Measurements from ENCODE around the gene TNFRSF19.

Gene TNFRSF19

DNA sequence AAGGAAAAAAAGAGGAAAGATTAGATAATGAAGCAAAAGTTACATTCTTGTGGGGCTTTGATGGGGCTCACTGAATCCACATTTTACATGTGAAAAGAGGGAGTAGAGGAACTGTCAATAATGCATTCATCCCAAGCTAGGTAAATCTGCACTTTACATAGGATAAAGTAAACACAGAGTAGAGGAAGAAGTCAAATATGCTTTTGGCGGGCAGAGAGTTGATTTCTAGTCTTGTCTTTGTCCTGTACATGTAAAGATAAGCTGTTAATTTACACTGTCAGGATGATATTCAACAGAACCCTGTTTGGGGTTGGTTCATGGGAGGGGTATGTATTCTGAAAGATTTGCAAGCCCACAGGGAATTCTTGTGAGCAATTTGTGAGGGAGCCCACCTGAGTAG is 18.0 kb upstream of the TNFRSF19 start:
- TF ChIP-seq MYC (IDR thresholded peaks at IDR 0.05; ENCODE audit: low read depth, low read length) (no peak), POLR2A (IDR thresholded peaks at IDR 0.05; ENCODE audit: extremely low read depth, insufficient read length) (no peak)
- TF ChIP-seq, protein P1, sequence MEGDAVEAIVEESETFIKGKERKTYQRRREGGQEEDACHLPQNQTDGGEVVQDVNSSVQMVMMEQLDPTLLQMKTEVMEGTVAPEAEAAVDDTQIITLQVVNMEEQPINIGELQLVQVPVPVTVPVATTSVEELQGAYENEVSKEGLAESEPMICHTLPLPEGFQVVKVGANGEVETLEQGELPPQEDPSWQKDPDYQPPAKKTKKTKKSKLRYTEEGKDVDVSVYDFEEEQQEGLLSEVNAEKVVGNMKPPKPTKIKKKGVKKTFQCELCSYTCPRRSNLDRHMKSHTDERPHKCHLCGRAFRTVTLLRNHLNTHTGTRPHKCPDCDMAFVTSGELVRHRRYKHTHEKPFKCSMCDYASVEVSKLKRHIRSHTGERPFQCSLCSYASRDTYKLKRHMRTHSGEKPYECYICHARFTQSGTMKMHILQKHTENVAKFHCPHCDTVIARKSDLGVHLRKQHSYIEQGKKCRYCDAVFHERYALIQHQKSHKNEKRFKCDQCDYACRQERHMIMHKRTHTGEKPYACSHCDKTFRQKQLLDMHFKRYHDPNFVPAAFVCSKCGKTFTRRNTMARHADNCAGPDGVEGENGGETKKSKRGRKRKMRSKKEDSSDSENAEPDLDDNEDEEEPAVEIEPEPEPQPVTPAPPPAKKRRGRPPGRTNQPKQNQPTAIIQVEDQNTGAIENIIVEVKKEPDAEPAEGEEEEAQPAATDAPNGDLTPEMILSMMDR (IDR thresholded peaks at IDR 0.05; ENCODE audit: low read depth, low read length), result no peak
- TF ChIP-seq, protein P2, sequence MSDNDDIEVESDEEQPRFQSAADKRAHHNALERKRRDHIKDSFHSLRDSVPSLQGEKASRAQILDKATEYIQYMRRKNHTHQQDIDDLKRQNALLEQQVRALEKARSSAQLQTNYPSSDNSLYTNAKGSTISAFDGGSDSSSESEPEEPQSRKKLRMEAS (IDR thresholded peaks at IDR 0.05; ENCODE audit: low read depth, low read length), result no peak
- no peak overlapping the region for H3K4me3 ChIP-seq (ENCODE audit: low read depth, low read length)
- no peak for DNase-seq (ENCODE audit: low read depth)

DNA sequence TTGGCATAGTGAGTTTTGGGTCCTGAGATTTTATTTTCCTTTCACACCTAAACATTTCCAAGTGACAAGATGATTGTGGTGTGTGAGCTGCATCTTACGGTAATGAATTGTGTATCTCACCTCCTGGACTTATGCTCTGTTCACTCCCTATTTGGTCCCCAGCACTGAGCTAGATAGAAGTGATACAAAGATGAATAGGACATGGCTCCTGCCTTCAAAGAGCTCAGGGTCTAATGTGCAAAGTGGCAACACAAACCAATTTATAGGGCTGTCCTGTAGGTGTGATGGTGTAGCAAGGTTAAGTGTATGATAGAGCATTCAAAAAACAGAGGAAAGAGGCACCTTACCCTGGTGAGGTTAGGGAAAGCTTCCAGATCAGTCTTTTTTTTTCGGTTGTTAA is 17.6 kb upstream of the TNFRSF19 start:
- TF ChIP-seq MYC (IDR thresholded peaks at IDR 0.05; ENCODE audit: low read depth, low read length), result no peak
- TF ChIP-seq, protein P1 (IDR thresholded peaks at IDR 0.05; ENCODE audit: low read depth, low read length), result no peak
- no peak overlapping the region for H3K4me3 ChIP-seq (ENCODE audit: low read depth, low read length)
- DNase-seq (ENCODE audit: low read depth), result no peak

DNA sequence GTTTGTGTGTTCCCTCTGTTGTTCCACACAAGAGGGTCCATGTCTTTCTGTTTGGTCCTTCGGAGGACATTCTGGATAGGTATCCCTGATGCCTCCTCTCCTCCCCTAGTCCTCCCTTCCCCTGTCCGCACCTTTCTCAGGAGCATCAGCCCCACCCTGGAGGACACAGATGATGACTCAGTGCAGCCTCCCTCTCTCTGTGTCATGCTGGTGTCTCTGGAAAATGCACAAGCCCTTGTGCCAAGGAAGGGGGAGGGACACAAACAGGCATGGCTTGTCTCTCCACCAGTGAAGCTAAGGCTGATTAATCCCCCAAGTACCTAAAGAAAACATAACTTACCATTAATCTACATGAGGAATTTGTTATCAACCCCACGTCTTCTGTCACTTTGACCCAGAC is 16.2 kb upstream of the TNFRSF19 start:
- no peak overlapping the region for H3K4me3 ChIP-seq (ENCODE audit: low read depth, low read length)
- TF ChIP-seq POLR2A (IDR thresholded peaks at IDR 0.05; ENCODE audit: extremely low read depth, insufficient read length) (no peak), MYC (IDR thresholded peaks at IDR 0.05; ENCODE audit: low read depth, low read length) (no peak)
- TF ChIP-seq, protein P1 (IDR thresholded peaks at IDR 0.05; ENCODE audit: low read depth, low read length), result no peak
- TF ChIP-seq, protein P2 (IDR thresholded peaks at IDR 0.05; ENCODE audit: low read depth, low read length), result no peak
- DNase-seq (ENCODE audit: low read depth), result no peak

DNA sequence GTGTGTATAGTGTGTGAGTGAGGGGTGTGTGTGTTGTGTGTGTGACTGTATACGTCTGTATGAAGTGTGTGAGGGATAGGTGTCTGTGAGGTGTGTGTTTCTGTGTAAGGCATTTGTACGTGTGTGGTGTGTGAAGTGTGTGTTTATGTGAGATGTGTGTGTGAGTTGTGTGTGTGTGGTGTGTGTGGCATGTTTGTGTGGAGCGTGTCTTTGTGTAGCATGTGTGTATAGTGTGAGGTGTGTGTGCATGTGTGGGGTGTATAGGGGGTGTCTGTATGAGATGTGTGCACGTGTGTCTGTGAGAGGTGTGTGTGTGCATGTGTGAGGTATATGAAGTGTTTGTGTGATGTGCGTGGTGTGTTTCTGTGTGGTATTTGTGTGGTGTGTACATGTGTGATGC is 13.2 kb upstream of the TNFRSF19 start:
- TF ChIP-seq, protein P1 (IDR thresholded peaks at IDR 0.05; ENCODE audit: low read depth, low read length), result no peak
- TF ChIP-seq MYC (IDR thresholded peaks at IDR 0.05; ENCODE audit: low read depth, low read length), result no peak
- no peak for TF ChIP-seq POLR2A (IDR thresholded peaks at IDR 0.05; ENCODE audit: extremely low read depth, insufficient read length)
- TF ChIP-seq, protein P2 (IDR thresholded peaks at IDR 0.05; ENCODE audit: low read depth, low read length), result no peak
- no peak for DNase-seq (ENCODE audit: low read depth)
- no peak overlapping the region for H3K4me3 ChIP-seq (ENCODE audit: low read depth, low read length)

DNA sequence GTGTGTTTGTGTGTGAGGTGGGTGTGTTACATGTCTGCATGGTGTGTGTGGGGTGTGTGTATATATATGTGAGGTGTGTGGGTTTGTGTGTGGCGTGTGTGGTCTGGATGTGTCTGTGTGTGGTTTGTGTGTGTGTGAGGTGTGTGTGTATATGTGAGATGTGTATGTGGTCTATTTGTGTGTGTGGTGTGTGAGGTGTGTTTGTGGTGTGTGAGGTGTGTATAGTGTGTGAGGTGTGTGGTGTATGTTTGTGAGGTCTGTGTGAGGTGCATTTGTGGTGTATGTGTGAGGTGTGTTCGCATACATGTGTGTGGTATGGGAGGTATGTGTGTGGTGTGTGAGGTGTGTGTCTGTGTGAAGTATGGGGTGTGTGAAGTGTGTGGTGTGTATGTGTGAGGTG is 12.5 kb upstream of the TNFRSF19 start:
- no peak for DNase-seq (ENCODE audit: low read depth)
- TF ChIP-seq POLR2A (IDR thresholded peaks at IDR 0.05; ENCODE audit: extremely low read depth, insufficient read length), result no peak
- TF ChIP-seq MYC (IDR thresholded peaks at IDR 0.05; ENCODE audit: low read depth, low read length), result no peak
- TF ChIP-seq, protein P1 (IDR thresholded peaks at IDR 0.05; ENCODE audit: low read depth, low read length), result no peak
- TF ChIP-seq, protein P2 (IDR thresholded peaks at IDR 0.05; ENCODE audit: low read depth, low read length), result no peak
- no peak overlapping the region for H3K4me3 ChIP-seq (ENCODE audit: low read depth, low read length)
